SK-N-SH treated with all-trans-retinoic acid at 6 μM for 48 hours (cell line): Measurements from ENCODE around the gene MED26.

Experiments
- ATAC-seq: fragments of 200-7000 bp; cut with Tn5 transposase; 3 replicates; pipeline ENCODE4 v1.9.1; 2020; ENCODE audit warnings: mild to moderate bottlenecking, moderate library complexity
- ARNTL ChIP-seq: fragments of 450-650 bp; formaldehyde crosslinking; IDR thresholded peaks from 2 replicates; pipeline ENCODE4 v1.5.0; 2020; ENCODE audit warnings: low read depth, mild to moderate bottlenecking, moderate library complexity, borderline replicate concordance
- BACH2 ChIP-seq: fragments of 250-450 bp; sonication (Bioruptor Pico); IDR thresholded peaks from 2 replicates; pipeline ENCODE4 v1.9.0; 2021; ENCODE audit warnings: mild to moderate bottlenecking, borderline replicate concordance
- CSDC2 ChIP-seq: fragments of 250-450 bp; sonication (Bioruptor Pico); IDR thresholded peaks from 2 replicates; pipeline ENCODE4 v1.5.0; 2020; ENCODE audit warnings: mild to moderate bottlenecking, moderate library complexity
- ESRRG ChIP-seq: fragments of 250-450 bp; sonication (Bioruptor Pico); IDR thresholded peaks from 2 replicates; pipeline ENCODE4 v1.6.1; 2021; ENCODE audit warnings: mild to moderate bottlenecking
- GLIS3 ChIP-seq: fragments of 250-450 bp; sonication (Bioruptor Pico); IDR thresholded peaks from 2 replicates; pipeline ENCODE4 v1.5.0; 2020; ENCODE audit warnings: mild to moderate bottlenecking, moderate library complexity
- ISL1 ChIP-seq: fragments of 250-450 bp; sonication (Bioruptor Pico); IDR thresholded peaks from 2 replicates; pipeline ENCODE4 v2.1.2; 2022; ENCODE audit warnings: mild to moderate bottlenecking, moderate library complexity
- PPARA ChIP-seq: fragments of 250-450 bp; sonication (Bioruptor Pico); IDR thresholded peaks from 2 replicates; pipeline ENCODE4 v1.5.0; 2020; ENCODE audit warnings: mild to moderate bottlenecking, borderline replicate concordance
- RARB ChIP-seq: fragments of 250-450 bp; sonication (Bioruptor Pico); IDR thresholded peaks from 2 replicates; pipeline ENCODE4 v1.8.0; 2021; ENCODE audit warnings: mild to moderate bottlenecking, moderate library complexity
- SNAI2 ChIP-seq: fragments of 250-450 bp; sonication (Bioruptor Pico); IDR thresholded peaks from 2 replicates; pipeline ENCODE4 v1.5.0; 2020; ENCODE audit warnings: mild to moderate bottlenecking, moderate library complexity
- TOX ChIP-seq: fragments of 250-450 bp; sonication (Bioruptor Pico); IDR thresholded peaks from 2 replicates; pipeline ENCODE4 v1.8.0; 2021; ENCODE audit warnings: mild to moderate bottlenecking, moderate library complexity, borderline replicate concordance
- ZC3H10 ChIP-seq: fragments of 250-450 bp; sonication (Bioruptor Pico); IDR thresholded peaks from 2 replicates; pipeline ENCODE4 v1.5.1; 2021; ENCODE audit warnings: mild to moderate bottlenecking, moderate library complexity
- ZFP3 ChIP-seq: fragments of 250-450 bp; sonication (Bioruptor Pico); IDR thresholded peaks from 2 replicates; pipeline ENCODE4 v1.5.0; 2020; ENCODE audit warnings: mild to moderate bottlenecking, moderate library complexity
- ZFP30 ChIP-seq: fragments of 450-650 bp; formaldehyde crosslinking; IDR thresholded peaks from 2 replicates; pipeline ENCODE4 v1.5.0; 2022; ENCODE audit warnings: mild to moderate bottlenecking, moderate library complexity
- ZNF565 ChIP-seq: fragments of 450-650 bp; formaldehyde crosslinking; conservative IDR thresholded peaks from 2 replicates; pipeline ENCODE4 v1.5.0; 2020; ENCODE audit warnings: low read depth, mild to moderate bottlenecking, moderate library complexity
- ZNF70 ChIP-seq: fragments of 450-650 bp; formaldehyde crosslinking; IDR thresholded peaks from 2 replicates; pipeline ENCODE4 v1.5.0; 2020; ENCODE audit warnings: mild to moderate bottlenecking, moderate library complexity
- TF ChIP-seq, protein P1 (sequence below): fragments of 250-450 bp; sonication (Bioruptor Pico); IDR thresholded peaks from 2 replicates; pipeline ENCODE4 v1.5.0; 2020; ENCODE audit warnings: mild to moderate bottlenecking, moderate library complexity
- TF ChIP-seq, protein P2 (sequence below): fragments of 250-450 bp; sonication (Bioruptor Pico); IDR thresholded peaks from 2 replicates; pipeline ENCODE4 v1.5.1; 2020; ENCODE audit warnings: low read depth, mild to moderate bottlenecking, moderate library complexity
- TF ChIP-seq, protein P3 (sequence below): fragments of 250-450 bp; sonication (Bioruptor Pico); IDR thresholded peaks from 2 replicates; pipeline ENCODE4 v1.8.0; 2021; ENCODE audit warnings: low read depth, mild to moderate bottlenecking, moderate library complexity, borderline replicate concordance
- TF ChIP-seq, protein P4 (sequence below): fragments of 250-450 bp; sonication (Bioruptor Pico); IDR thresholded peaks from 2 replicates; pipeline ENCODE4 v1.8.0; 2020; ENCODE audit warnings: mild to moderate bottlenecking, moderate library complexity, borderline replicate concordance

MED26 gene

DNA sequence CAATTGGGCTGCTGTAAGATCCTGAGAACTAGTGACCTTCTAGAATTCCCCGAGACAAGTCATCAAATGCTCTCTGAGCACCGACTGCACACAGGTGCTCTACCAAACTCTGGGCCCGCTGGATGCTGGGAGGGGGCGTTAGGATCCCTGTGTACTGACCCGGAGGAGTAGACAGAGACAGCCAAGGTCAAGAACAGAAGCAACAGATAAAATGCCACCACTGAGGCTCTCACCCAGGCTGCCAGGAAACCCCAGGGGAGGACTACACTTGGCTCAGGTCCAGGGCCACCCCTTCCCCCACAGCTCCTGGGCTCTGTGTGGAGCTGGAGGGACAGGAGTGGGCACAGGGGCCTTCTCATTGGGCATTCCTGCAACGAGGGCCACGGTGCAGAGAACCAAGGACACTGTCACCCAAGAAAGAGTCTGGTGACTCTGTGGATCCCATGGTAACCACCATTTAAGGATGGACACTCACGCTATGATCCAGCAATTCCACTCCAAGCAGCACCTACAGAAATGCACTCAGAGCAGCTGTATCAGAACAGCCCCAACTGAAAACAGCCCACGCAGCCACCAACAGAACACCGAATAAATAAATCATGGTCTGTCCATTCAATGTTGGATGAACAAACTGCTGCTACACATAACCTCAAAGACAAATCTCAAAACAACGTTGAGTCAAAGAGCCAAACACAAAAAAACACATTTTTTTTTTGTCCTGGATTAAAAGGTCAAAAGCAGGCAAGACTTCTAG lies 39.0 kb downstream of the MED26 start:
- TF ChIP-seq ZNF565 (CRISPR knock-in tag) (no peak), ZFP30 (CRISPR knock-in tag) (no peak), ESRRG (CRISPR knock-in tag) (no peak), BACH2 (CRISPR knock-in tag) (no peak), ARNTL (CRISPR knock-in tag) (no peak), ISL1 (no peak), SNAI2 (CRISPR knock-in tag) (no peak), ZFP3 (CRISPR knock-in tag) (no peak), ZC3H10 (CRISPR knock-in tag) (no peak)
- TF ChIP-seq, protein P1, sequence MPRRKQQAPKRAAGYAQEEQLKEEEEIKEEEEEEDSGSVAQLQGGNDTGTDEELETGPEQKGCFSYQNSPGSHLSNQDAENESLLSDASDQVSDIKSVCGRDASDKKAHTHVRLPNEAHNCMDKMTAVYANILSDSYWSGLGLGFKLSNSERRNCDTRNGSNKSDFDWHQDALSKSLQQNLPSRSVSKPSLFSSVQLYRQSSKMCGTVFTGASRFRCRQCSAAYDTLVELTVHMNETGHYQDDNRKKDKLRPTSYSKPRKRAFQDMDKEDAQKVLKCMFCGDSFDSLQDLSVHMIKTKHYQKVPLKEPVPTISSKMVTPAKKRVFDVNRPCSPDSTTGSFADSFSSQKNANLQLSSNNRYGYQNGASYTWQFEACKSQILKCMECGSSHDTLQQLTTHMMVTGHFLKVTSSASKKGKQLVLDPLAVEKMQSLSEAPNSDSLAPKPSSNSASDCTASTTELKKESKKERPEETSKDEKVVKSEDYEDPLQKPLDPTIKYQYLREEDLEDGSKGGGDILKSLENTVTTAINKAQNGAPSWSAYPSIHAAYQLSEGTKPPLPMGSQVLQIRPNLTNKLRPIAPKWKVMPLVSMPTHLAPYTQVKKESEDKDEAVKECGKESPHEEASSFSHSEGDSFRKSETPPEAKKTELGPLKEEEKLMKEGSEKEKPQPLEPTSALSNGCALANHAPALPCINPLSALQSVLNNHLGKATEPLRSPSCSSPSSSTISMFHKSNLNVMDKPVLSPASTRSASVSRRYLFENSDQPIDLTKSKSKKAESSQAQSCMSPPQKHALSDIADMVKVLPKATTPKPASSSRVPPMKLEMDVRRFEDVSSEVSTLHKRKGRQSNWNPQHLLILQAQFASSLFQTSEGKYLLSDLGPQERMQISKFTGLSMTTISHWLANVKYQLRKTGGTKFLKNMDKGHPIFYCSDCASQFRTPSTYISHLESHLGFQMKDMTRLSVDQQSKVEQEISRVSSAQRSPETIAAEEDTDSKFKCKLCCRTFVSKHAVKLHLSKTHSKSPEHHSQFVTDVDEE (CRISPR knock-in tag): no peak
- TF ChIP-seq, all 23 proteins: peak for 0

DNA sequence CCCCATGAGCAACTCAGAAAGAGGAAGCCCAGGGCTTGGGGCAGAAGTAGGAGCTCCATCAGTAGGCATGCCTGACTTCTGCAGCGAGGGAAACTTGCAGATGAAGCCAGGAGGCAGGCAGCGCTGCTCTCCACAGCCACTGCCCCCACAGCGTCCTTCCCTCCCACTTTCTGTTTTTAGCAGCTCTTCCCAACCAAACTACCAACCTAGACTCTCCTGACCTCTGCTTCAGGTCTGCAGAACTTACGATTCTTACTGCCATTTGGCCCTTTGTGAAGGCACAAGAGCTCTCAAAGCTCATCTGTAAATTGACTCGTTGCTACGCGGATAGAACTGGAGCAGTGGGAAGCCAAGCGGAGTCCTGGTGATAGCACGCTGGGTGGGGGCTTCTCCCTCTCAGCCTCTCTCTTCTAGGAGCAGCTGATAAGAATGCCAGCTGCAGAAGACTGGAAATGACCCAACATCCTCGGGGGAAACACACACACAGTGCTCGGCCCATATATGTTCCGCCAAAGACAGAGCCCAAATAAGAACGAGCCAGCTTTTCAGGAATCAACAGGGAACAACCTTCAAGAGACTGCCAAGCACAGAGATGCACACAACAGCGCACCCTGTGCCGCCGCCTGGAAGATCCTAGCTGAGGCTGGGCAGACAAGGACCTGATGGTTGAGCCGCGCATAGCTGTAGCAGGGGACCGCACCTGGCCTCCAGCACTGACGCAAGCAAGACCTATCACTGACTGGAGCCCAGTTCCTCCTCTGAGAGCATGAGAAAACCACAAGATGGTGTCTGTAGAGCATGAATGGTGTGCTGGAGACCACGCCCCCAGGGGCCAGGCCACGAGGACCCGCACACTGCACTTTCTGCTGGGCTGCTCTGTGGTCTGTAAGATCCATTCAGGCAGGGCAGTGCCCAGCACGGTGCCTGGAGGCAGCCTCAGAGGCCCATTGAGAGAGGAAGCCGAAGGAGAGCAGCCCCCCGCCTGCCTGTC lies 39.9 kb downstream of the MED26 start:
- TF ChIP-seq ZNF70 (no peak), ZC3H10 (CRISPR knock-in tag) (no peak), BACH2 (CRISPR knock-in tag) (no peak), ZNF565 (CRISPR knock-in tag) (no peak), PPARA (CRISPR knock-in tag) (no peak), ZFP30 (CRISPR knock-in tag) (no peak), ZFP3 (CRISPR knock-in tag) (no peak), ESRRG (CRISPR knock-in tag) (no peak), RARB (CRISPR knock-in tag) (no peak), TOX (CRISPR knock-in tag) (no peak), GLIS3 (CRISPR knock-in tag) (no peak), CSDC2 (CRISPR knock-in tag) (no peak), ISL1 (no peak)
- TF ChIP-seq, protein P2, sequence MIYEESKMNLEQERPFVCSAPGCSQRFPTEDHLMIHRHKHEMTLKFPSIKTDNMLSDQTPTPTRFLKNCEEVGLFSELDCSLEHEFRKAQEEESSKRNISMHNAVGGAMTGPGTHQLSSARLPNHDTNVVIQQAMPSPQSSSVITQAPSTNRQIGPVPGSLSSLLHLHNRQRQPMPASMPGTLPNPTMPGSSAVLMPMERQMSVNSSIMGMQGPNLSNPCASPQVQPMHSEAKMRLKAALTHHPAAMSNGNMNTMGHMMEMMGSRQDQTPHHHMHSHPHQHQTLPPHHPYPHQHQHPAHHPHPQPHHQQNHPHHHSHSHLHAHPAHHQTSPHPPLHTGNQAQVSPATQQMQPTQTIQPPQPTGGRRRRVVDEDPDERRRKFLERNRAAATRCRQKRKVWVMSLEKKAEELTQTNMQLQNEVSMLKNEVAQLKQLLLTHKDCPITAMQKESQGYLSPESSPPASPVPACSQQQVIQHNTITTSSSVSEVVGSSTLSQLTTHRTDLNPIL (CRISPR knock-in tag): no peak
- TF ChIP-seq, protein P3, sequence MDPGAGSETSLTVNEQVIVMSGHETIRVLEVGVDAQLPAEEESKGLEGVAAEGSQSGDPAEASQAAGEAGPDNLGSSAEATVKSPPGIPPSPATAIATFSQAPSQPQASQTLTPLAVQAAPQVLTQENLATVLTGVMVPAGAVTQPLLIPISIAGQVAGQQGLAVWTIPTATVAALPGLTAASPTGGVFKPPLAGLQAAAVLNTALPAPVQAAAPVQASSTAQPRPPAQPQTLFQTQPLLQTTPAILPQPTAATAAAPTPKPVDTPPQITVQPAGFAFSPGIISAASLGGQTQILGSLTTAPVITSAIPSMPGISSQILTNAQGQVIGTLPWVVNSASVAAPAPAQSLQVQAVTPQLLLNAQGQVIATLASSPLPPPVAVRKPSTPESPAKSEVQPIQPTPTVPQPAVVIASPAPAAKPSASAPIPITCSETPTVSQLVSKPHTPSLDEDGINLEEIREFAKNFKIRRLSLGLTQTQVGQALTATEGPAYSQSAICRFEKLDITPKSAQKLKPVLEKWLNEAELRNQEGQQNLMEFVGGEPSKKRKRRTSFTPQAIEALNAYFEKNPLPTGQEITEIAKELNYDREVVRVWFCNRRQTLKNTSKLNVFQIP (CRISPR knock-in tag): no peak
- TF ChIP-seq, protein P1 (CRISPR knock-in tag): no peak
- TF ChIP-seq, protein P4, sequence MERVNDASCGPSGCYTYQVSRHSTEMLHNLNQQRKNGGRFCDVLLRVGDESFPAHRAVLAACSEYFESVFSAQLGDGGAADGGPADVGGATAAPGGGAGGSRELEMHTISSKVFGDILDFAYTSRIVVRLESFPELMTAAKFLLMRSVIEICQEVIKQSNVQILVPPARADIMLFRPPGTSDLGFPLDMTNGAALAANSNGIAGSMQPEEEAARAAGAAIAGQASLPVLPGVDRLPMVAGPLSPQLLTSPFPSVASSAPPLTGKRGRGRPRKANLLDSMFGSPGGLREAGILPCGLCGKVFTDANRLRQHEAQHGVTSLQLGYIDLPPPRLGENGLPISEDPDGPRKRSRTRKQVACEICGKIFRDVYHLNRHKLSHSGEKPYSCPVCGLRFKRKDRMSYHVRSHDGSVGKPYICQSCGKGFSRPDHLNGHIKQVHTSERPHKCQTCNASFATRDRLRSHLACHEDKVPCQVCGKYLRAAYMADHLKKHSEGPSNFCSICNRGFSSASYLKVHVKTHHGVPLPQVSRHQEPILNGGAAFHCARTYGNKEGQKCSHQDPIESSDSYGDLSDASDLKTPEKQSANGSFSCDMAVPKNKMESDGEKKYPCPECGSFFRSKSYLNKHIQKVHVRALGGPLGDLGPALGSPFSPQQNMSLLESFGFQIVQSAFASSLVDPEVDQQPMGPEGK (CRISPR knock-in tag): no peak
- TF ChIP-seq, all 23 proteins: peak for 0
- no peak for ATAC-seq

More for the DNA sequence above, 39.0 kb downstream of the MED26 start:
- ATAC-seq: no peak
